K562 (cell line): ENCODE measurements around the gene RRAS. TPM values are rescaled to one million over a fixed set of nuclear protein-coding genes. Genes with fewer than 3 reads are reported as not detected.

ENCODE experiments used
- ARID2 ChIP-seq: fragments of 450-650 bp; IDR thresholded peaks from 2 replicates; pipeline ENCODE4 v1.6.1; 2017; ENCODE audit warnings: antibody characterized with exemption, mild to moderate bottlenecking
- CEBPB ChIP-seq: fragments of 450-650 bp; IDR thresholded peaks from 2 replicates; pipeline ENCODE4 v1.6.1; 2016; ENCODE audit warnings: missing genetic modification characterization, missing compliant biosample characterization
- CHCHD3 ChIP-seq: fragments of 250-450 bp; sonication (Bioruptor Pico); IDR thresholded peaks from 2 replicates; pipeline ENCODE4 v2.1.2; 2022; ENCODE audit warnings: mild to moderate bottlenecking
- GABPA ChIP-seq: fragments of 200-800 bp; sonication (Bioruptor generic); conservative IDR thresholded peaks from 2 replicates; pipeline ENCODE4 v1.6.1; 2016; ENCODE audit warnings: low read depth, missing genetic modification characterization, missing compliant biosample characterization
- GABPB1 ChIP-seq: sonication (generic); formaldehyde crosslinking; IDR thresholded peaks from 2 replicates; pipeline ENCODE4 v1.8.0; 2022; ENCODE audit warnings: mild to moderate bottlenecking, missing genetic modification reagents
- NFATC3 ChIP-seq: fragments of 450-650 bp; IDR thresholded peaks from 2 replicates; pipeline ENCODE4 v1.6.1; 2017; ENCODE audit warnings: mild to moderate bottlenecking
- PCBP2 ChIP-seq: fragments of 200-400 bp; formaldehyde crosslinking; IDR thresholded peaks from 2 replicates; pipeline ENCODE4 v1.6.1; 2018; ENCODE audit warnings: low read length, low read depth, mild to moderate bottlenecking, moderate library complexity; ENCODE audit not compliant: poor library complexity, severe bottlenecking
- PTTG1 ChIP-seq: fragments of 450-650 bp; IDR thresholded peaks from 2 replicates; pipeline ENCODE4 v1.6.1; 2016; ENCODE audit warnings: low read depth, mild to moderate bottlenecking, missing genetic modification characterization, missing compliant biosample characterization
- SIN3B ChIP-seq: fragments of 450-650 bp; IDR thresholded peaks from 2 replicates; pipeline ENCODE4 v1.6.1; 2017; ENCODE audit warnings: low read depth, mild to moderate bottlenecking, moderate library complexity
- SRSF1 ChIP-seq: fragments of 200-400 bp; formaldehyde crosslinking; IDR thresholded peaks from 2 replicates; pipeline ENCODE4 v1.6.1; 2017; ENCODE audit warnings: mild to moderate bottlenecking, low read depth, low read length, moderate library complexity
- TCF15 ChIP-seq: fragments of 250-450 bp; sonication (Bioruptor Pico); IDR thresholded peaks from 2 replicates; pipeline ENCODE4 v1.8.0; 2022; ENCODE audit warnings: moderate library complexity, mild to moderate bottlenecking, inconsistent platforms
- XRCC3 ChIP-seq: fragments of 450-650 bp; IDR thresholded peaks from 2 replicates; pipeline ENCODE4 v1.6.1; 2017; ENCODE audit warnings: mild to moderate bottlenecking, moderate library complexity
- ZBED1 ChIP-seq: IDR thresholded peaks from 2 replicates; pipeline ENCODE4 v1.6.1; 2014
- ZNF232 ChIP-seq: sonication (generic); formaldehyde crosslinking; IDR thresholded peaks from 2 replicates; pipeline ENCODE4 v1.8.0; 2022; ENCODE audit warnings: mild to moderate bottlenecking, missing genetic modification reagents
- ZNF696 ChIP-seq: fragments of 250-450 bp; sonication (Bioruptor Pico); conservative IDR thresholded peaks from 2 replicates; pipeline ENCODE4 v1.4.0; 2020; ENCODE audit warnings: mild to moderate bottlenecking, moderate library complexity
- polyA plus RNA-seq, 8 experiments: library from polyadenylated mRNA; depleted of rRNA in 4 of 8; stranded (reverse) in 5 of 8; unstranded in 3 of 8; fragments of >200 nt; fragmentation: Nextera tagmentation in 2 of 8; fragmentation: Illumina TruSeq in 1 of 8; extraction: Ambion mirVana in 2 of 8; extraction: Trizol in 1 of 8; gene quantifications; 2 replicates each; pipeline versions ENCODE4 v1.2.1 to v1.2.3, GENCODE V29; 2011 to 2014; ENCODE audit warnings: inconsistent platforms in 1 of 8, missing spikeins in 1 of 8
- total RNA-seq, 7 experiments: library from RNA; depleted of rRNA in 6 of 7; stranded (reverse); fragments of >200 nt in 6 of 7; fragmentation: Illumina TruSeq in 2 of 7; extraction: Trizol in 2 of 7; gene quantifications; 2 replicates each; pipeline versions ENCODE4 v1.2.1 to v1.2.3, GENCODE V29; 2011 to 2021; ENCODE audit warnings: low replicate concordance in 1 of 7
- TF ChIP-seq, protein P1 (sequence below): sonication (generic); formaldehyde crosslinking; IDR thresholded peaks from 2 replicates; pipeline ENCODE4 v1.8.1; 2023; ENCODE audit warnings: mild to moderate bottlenecking, missing genetic modification reagents, moderate library complexity
- TF ChIP-seq, protein P2 (sequence below): sonication (generic); formaldehyde crosslinking; IDR thresholded peaks from 2 replicates; pipeline ENCODE4 v1.9.0; 2022; ENCODE audit warnings: mild to moderate bottlenecking, missing genetic modification reagents
- TF ChIP-seq, protein P3 (sequence below): fragments of 450-650 bp; IDR thresholded peaks from 2 replicates; pipeline ENCODE4 v1.6.1; 2017; ENCODE audit warnings: antibody characterized with exemption, mild to moderate bottlenecking
- TF ChIP-seq, protein P4 (sequence below): sonication (generic); formaldehyde crosslinking; IDR thresholded peaks from 2 replicates; pipeline ENCODE4 v1.8.0; 2022; ENCODE audit warnings: missing genetic modification reagents, mild to moderate bottlenecking, moderate library complexity, borderline replicate concordance
- TF ChIP-seq, protein P5 (sequence below): sonication (generic); formaldehyde crosslinking; IDR thresholded peaks from 2 replicates; pipeline ENCODE4 v1.8.0; 2022; ENCODE audit warnings: mild to moderate bottlenecking, low read depth, missing genetic modification reagents

Gene RRAS
- total and polyA plus RNA-seq, 9 of the 15 experiments (the other 6 are each of a cell fraction or from before 2014, with no cell fraction given) = 0.70 to 17.3 (median 8.2) TPM

GRCh38 chr19:49676136-49676783 lies 36.3 kb upstream of the RRAS start (continued):
- TF ChIP-seq SRSF1 (no peak), ZBED1 (no peak), PTTG1 (no peak), SIN3B (no peak), GABPB1 (0 out of 2 replicates have a peak, but pooled peaks have one; percentile 52), PCBP2 (no peak), ZNF696 (CRISPR knock-in tag) (no peak), XRCC3 (no peak), GABPA (tag) (no peak), CHCHD3 (CRISPR knock-in tag) (no peak), ARID2 (no peak), ZNF232 (CRISPR knock-in tag) (no peak), NFATC3 (peak; percentile 42; the same call in 1 of the 2 replicates), CEBPB (tag) (no peak), TCF15 (CRISPR knock-in tag) (no peak)
- TF ChIP-seq, protein P1, sequence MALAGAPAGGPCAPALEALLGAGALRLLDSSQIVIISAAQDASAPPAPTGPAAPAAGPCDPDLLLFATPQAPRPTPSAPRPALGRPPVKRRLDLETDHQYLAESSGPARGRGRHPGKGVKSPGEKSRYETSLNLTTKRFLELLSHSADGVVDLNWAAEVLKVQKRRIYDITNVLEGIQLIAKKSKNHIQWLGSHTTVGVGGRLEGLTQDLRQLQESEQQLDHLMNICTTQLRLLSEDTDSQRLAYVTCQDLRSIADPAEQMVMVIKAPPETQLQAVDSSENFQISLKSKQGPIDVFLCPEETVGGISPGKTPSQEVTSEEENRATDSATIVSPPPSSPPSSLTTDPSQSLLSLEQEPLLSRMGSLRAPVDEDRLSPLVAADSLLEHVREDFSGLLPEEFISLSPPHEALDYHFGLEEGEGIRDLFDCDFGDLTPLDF (CRISPR knock-in tag) = 0 out of 2 replicates have a peak, but pooled peaks have one; percentile 19
- TF ChIP-seq, protein P2, sequence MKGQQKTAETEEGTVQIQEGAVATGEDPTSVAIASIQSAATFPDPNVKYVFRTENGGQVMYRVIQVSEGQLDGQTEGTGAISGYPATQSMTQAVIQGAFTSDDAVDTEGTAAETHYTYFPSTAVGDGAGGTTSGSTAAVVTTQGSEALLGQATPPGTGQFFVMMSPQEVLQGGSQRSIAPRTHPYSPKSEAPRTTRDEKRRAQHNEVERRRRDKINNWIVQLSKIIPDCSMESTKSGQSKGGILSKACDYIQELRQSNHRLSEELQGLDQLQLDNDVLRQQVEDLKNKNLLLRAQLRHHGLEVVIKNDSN (CRISPR knock-in tag) = no peak
- TF ChIP-seq, protein P3, sequence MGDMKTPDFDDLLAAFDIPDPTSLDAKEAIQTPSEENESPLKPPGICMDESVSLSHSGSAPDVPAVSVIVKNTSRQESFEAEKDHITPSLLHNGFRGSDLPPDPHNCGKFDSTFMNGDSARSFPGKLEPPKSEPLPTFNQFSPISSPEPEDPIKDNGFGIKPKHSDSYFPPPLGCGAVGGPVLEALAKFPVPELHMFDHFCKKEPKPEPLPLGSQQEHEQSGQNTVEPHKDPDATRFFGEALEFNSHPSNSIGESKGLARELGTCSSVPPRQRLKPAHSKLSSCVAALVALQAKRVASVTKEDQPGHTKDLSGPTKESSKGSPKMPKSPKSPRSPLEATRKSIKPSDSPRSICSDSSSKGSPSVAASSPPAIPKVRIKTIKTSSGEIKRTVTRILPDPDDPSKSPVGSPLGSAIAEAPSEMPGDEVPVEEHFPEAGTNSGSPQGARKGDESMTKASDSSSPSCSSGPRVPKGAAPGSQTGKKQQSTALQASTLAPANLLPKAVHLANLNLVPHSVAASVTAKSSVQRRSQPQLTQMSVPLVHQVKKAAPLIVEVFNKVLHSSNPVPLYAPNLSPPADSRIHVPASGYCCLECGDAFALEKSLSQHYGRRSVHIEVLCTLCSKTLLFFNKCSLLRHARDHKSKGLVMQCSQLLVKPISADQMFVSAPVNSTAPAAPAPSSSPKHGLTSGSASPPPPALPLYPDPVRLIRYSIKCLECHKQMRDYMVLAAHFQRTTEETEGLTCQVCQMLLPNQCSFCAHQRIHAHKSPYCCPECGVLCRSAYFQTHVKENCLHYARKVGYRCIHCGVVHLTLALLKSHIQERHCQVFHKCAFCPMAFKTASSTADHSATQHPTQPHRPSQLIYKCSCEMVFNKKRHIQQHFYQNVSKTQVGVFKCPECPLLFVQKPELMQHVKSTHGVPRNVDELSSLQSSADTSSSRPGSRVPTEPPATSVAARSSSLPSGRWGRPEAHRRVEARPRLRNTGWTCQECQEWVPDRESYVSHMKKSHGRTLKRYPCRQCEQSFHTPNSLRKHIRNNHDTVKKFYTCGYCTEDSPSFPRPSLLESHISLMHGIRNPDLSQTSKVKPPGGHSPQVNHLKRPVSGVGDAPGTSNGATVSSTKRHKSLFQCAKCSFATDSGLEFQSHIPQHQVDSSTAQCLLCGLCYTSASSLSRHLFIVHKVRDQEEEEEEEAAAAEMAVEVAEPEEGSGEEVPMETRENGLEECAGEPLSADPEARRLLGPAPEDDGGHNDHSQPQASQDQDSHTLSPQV = no peak
- TF ChIP-seq, protein P4, sequence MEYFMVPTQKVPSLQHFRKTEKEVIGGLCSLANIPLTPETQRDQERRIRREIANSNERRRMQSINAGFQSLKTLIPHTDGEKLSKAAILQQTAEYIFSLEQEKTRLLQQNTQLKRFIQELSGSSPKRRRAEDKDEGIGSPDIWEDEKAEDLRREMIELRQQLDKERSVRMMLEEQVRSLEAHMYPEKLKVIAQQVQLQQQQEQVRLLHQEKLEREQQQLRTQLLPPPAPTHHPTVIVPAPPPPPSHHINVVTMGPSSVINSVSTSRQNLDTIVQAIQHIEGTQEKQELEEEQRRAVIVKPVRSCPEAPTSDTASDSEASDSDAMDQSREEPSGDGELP (CRISPR knock-in tag) = no peak
- TF ChIP-seq, protein P5, sequence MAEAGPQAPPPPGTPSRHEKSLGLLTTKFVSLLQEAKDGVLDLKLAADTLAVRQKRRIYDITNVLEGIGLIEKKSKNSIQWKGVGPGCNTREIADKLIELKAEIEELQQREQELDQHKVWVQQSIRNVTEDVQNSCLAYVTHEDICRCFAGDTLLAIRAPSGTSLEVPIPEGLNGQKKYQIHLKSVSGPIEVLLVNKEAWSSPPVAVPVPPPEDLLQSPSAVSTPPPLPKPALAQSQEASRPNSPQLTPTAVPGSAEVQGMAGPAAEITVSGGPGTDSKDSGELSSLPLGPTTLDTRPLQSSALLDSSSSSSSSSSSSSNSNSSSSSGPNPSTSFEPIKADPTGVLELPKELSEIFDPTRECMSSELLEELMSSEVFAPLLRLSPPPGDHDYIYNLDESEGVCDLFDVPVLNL (CRISPR knock-in tag) = no peak
